ENCODE results near the gene PCNX1.

Gene PCNX1

GRCh38 chr14:70894868-70895267 is 12.4 kb upstream of the PCNX1 start:
- CTCF ChIA-PET, result interaction anchor here (1.1 to 1.3 kb wide), 3 partner anchors 10 to 23 kb away, joined by 5 to 8 read pairs (median 7); partner anchors contain the start of gene PCNX1
- Mint-ChIP-seq H3K27ac (peak overlapping the region; percentile 86), H3K36me3 (no peaks in the 10 kb centered on the region), H3K4me3 (no peak overlapping the region), H3K27me3 (peaks cover 5% of the 10 kb centered on the region), H3K9me3 (peaks cover 3% of the 10 kb centered on the region), H3K4me1 (peaks cover 66% of the 10 kb centered on the region)
- DNase-seq, result no peak

DNA sequence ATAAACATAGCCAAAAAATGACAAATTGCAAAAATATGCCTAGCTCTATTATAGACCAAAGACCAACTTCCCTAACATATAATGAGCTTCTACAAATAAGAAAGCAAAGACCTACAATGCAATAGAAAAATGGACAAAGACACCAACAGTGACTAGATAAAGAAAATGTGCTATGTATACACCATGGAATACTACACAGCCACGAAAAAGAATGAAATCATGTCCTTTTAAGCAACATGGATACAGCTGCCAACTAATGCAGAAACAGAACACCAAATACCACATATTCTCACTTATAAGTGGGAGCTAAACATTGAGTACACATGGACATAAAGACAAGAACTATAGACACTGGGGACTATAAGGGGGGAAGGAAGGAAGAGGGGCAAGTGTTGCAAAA is 10.9 kb upstream of the PCNX1 start:
- H3K4me1 Mint-ChIP-seq, result peaks cover 56% of the 10 kb centered on the region
- no peaks in the 10 kb centered on the region for H3K36me3 Mint-ChIP-seq
- no peak overlapping the region for H3K4me3 Mint-ChIP-seq
- CTCF ChIA-PET, result interaction anchor here (1.2 kb wide), 2 partner anchors 9 to 10 kb away, joined by 4 to 9 read pairs; partner anchors contain the start of gene PCNX1
- no peak overlapping the region for H3K27ac Mint-ChIP-seq
- DNase-seq, result no peak
- peaks cover 5% of the 10 kb centered on the region for H3K27me3 Mint-ChIP-seq
- H3K9me3 Mint-ChIP-seq, result peaks cover 3% of the 10 kb centered on the region

DNA sequence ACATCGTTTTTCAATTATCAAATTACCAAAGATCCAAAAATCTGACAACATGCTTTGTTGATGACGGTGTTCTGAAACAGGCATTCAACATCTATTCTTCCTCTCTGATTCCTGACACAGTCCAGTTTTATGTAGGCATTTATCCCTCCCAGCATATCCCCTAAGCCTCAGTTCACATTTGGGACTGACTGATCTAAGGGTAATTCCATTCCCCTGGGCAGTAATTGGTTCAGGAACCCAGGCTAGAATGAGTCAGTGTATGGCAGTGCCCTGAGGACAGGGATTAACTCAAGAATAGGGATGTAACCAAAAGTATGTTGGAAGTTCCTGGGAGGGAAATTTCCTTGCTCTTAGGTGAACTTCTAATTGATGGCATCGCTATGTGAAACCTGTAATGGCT is 10.3 kb upstream of the PCNX1 start:
- H3K4me3 Mint-ChIP-seq, result no peak overlapping the region
- H3K27me3 Mint-ChIP-seq, result peaks cover 5% of the 10 kb centered on the region
- peaks cover 51% of the 10 kb centered on the region for H3K4me1 Mint-ChIP-seq
- CTCF ChIA-PET, result interaction anchor here (1.2 kb wide), 2 partner anchors 9 to 10 kb away, joined by 4 to 9 read pairs; partner anchors contain the start of gene PCNX1
- no peaks in the 10 kb centered on the region for H3K36me3 Mint-ChIP-seq
- no peak overlapping the region for H3K27ac Mint-ChIP-seq
- H3K9me3 Mint-ChIP-seq, result peaks cover 3% of the 10 kb centered on the region
- no peak for DNase-seq

- Mint-ChIP-seq H3K27me3 (peaks cover 5% of the 10 kb centered on the region), H3K4me1 (peaks cover 48% of the 10 kb centered on the region), H3K4me3 (no peak overlapping the region), H3K36me3 (no peaks in the 10 kb centered on the region), H3K9me3 (peaks cover 3% of the 10 kb centered on the region), H3K27ac (no peak overlapping the region)
- CTCF ChIA-PET, result no interaction called here
- no peak for DNase-seq
These were observed 9.8 kb upstream of the PCNX1 start for GRCh38 chr14:70897464-70897863.

GRCh38 chr14:70898111-70898745 is 9.0 kb upstream of the PCNX1 start:
- peaks cover 5% of the 10 kb centered on the region for H3K27me3 Mint-ChIP-seq
- peaks cover 41% of the 10 kb centered on the region for H3K4me1 Mint-ChIP-seq
- H3K4me3 Mint-ChIP-seq, result no peak overlapping the region
- peaks cover 3% of the 10 kb centered on the region for H3K9me3 Mint-ChIP-seq
- no peak overlapping the region for H3K27ac Mint-ChIP-seq
- no peak for DNase-seq
- H3K36me3 Mint-ChIP-seq, result no peaks in the 10 kb centered on the region
- CTCF ChIA-PET, result no interaction called here

- no peak for DNase-seq
- CTCF ChIA-PET, result interaction anchor here (1.5 to 9.4 kb wide), 2 partner anchors 15 to 83 kb away, joined by 7 to 128 read pairs; no protein-coding TSS in a partner anchor
- Mint-ChIP-seq H3K4me1 (peaks cover 19% of the 10 kb centered on the region), H3K36me3 (no peaks in the 10 kb centered on the region), H3K4me3 (no peak overlapping the region), H3K9me3 (peaks cover 2% of the 10 kb centered on the region), H3K27ac (no peak overlapping the region), H3K27me3 (peaks cover 5% of the 10 kb centered on the region)
These were observed 6.0 kb upstream of the PCNX1 start for GRCh38 chr14:70901269-70901668.

DNA sequence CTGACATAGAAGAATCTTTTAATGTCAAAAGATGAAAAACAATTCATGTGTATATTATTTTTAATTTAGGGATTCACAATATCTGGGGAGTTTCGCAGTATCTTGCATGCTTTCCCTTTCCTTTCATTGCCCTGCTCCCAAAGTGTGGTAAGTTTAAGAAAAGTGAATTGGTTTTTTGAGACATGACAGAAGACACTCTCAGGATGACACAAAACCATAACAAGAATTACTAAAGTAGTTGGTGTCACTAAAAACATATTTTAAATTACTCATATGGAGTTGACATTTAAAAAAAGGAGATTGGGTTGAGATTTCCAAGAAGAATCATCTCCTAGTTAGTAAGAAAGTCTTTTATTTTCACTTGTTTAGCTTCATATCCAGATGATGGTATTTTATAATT is 5.1 kb upstream of the PCNX1 start:
- H3K4me1 Mint-ChIP-seq, result peaks cover 25% of the 10 kb centered on the region
- no peaks in the 10 kb centered on the region for H3K9me3 Mint-ChIP-seq
- no peak for DNase-seq
- peaks cover 5% of the 10 kb centered on the region for H3K27me3 Mint-ChIP-seq
- no peak overlapping the region for H3K27ac Mint-ChIP-seq
- no peak overlapping the region for H3K4me3 Mint-ChIP-seq
- CTCF ChIA-PET, result interaction anchor here (1.2 to 9.4 kb wide), 3 partner anchors 16 to 84 kb away, joined by 3 to 128 read pairs (median 7); no protein-coding TSS in a partner anchor
- no peaks in the 10 kb centered on the region for H3K36me3 Mint-ChIP-seq

GRCh38 chr14:70904373-70904772 is 2.9 kb upstream of the PCNX1 start:
- no peak for DNase-seq
- H3K27ac Mint-ChIP-seq, result no peak overlapping the region
- no peaks in the 10 kb centered on the region for H3K27me3 Mint-ChIP-seq
- H3K4me1 Mint-ChIP-seq, result peaks cover 25% of the 10 kb centered on the region
- H3K36me3 Mint-ChIP-seq, result peaks cover 3% of the 10 kb centered on the region
- H3K4me3 Mint-ChIP-seq, result no peak overlapping the region
- CTCF ChIA-PET, result interaction anchor here (0.6 to 9.4 kb wide), 8 partner anchors 12 to 86 kb away, joined by 3 to 128 read pairs (median 5); no protein-coding TSS in a partner anchor
- H3K9me3 Mint-ChIP-seq, result no peaks in the 10 kb centered on the region

GRCh38 chr14:70905301-70905700 is 2.0 kb upstream of the PCNX1 start:
- no peaks in the 10 kb centered on the region for H3K9me3 Mint-ChIP-seq
- H3K4me1 Mint-ChIP-seq, result peaks cover 32% of the 10 kb centered on the region
- peaks cover 6% of the 10 kb centered on the region for H3K36me3 Mint-ChIP-seq
- no peak overlapping the region for H3K27ac Mint-ChIP-seq
- CTCF ChIA-PET, result interaction anchor here (1.1 to 9.4 kb wide), 13 partner anchors 9 to 87 kb away, joined by 3 to 128 read pairs (median 6); no protein-coding TSS in a partner anchor
- H3K27me3 Mint-ChIP-seq, result no peaks in the 10 kb centered on the region
- H3K4me3 Mint-ChIP-seq, result no peak overlapping the region
- DNase-seq, result no peak

DNA sequence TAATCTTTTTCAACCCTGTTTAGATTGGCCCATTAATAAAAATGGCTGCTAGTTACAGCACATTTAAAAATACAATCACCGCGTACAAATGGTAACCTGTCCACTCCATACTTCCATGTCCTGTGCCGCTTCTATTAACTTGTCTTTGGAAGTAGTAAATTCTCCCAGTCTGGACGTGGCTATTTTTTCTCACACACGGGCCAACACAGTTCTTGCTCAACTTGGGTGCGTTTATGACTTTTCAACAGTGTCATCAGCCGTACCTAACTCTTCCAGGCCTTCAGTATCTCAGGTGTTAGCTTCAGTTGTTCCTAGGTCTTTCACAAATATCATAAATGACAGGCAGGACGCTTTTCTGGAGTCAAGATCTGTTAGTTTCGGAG is 475 bp upstream of the PCNX1 start:
- Mint-ChIP-seq H3K27me3 (no peaks in the 10 kb centered on the region), H3K27ac (peak overlapping the region; percentile 94), H3K9me3 (no peaks in the 10 kb centered on the region), H3K4me3 (peak overlapping the region; percentile 95), H3K36me3 (peaks cover 9% of the 10 kb centered on the region), H3K4me1 (peaks cover 42% of the 10 kb centered on the region)
- no peak for DNase-seq
- CTCF ChIA-PET, result interaction anchor here (1.0 to 9.4 kb wide), 19 partner anchors 11 to 88 kb away, joined by 3 to 128 read pairs (median 8); no protein-coding TSS in a partner anchor

GRCh38 chr14:70907996-70908934 is 1.0 kb downstream of the PCNX1 start:
- DNase-seq, result peak; percentile 70
- Mint-ChIP-seq H3K36me3 (peaks cover 14% of the 10 kb centered on the region), H3K4me1 (peaks cover 48% of the 10 kb centered on the region), H3K27me3 (no peaks in the 10 kb centered on the region), H3K27ac (peak overlapping the region; percentile 98), H3K9me3 (no peaks in the 10 kb centered on the region), H3K4me3 (peak overlapping the region; percentile 95)
- CTCF ChIA-PET, result interaction anchor here (0.9 to 9.4 kb wide), 18 partner anchors 10 to 90 kb away, joined by 3 to 128 read pairs (median 4); no protein-coding TSS in a partner anchor

DNA sequence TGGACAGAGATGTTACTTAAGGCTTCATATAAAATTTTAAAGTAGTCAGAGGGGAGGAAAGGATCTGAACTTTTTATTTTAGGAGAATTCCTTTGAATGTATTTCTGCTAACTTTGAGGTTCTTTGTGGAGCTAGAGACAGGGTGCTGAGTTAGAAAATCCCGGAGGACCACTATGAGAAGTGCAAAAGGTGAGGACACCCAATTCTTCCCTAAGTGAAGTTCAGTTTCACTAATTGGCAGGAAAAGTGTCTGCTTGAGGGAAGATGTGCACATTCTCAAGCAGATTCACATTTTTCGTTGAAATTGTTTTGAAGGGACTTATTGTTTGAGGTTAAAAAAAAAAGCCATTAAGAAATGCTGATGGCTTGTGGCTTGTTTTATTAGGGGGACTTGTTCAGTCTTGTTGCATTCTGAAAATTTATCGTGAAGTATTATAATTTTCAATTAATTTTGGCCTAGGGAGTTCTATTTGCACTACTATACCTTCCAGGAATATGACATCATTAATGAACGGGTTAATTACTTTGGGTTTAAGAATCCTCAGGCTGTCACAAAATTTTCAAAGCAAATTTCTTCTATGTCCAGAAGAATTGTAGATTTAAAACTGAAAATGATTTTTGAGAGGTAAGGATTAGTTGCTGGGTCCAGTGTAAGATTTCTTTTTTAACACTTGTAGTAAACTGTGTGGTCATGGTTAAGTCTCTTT is 1.8 kb downstream of the PCNX1 start:
- Mint-ChIP-seq H3K9me3 (no peaks in the 10 kb centered on the region), H3K27ac (peak overlapping the region; percentile 98), H3K27me3 (no peaks in the 10 kb centered on the region), H3K4me3 (peak overlapping the region; percentile 95), H3K36me3 (peaks cover 14% of the 10 kb centered on the region), H3K4me1 (peaks cover 48% of the 10 kb centered on the region)
- CTCF ChIA-PET, result interaction anchor here (1.0 to 1.7 kb wide), 6 partner anchors 9 to 66 kb away, joined by 3 to 4 read pairs (median 3); no protein-coding TSS in a partner anchor
- no peak for DNase-seq

GRCh38 chr14:70909733-70910614 is 2.7 kb downstream of the PCNX1 start:
- Mint-ChIP-seq H3K27me3 (no peaks in the 10 kb centered on the region), H3K4me3 (peak overlapping the region; percentile 95), H3K27ac (peak overlapping the region; percentile 98), H3K36me3 (peaks cover 16% of the 10 kb centered on the region), H3K4me1 (peaks cover 48% of the 10 kb centered on the region), H3K9me3 (no peaks in the 10 kb centered on the region)
- CTCF ChIA-PET, result interaction anchor here (1.7 kb wide), 1 partner anchor 10 kb away, joined by 3 read pairs; no protein-coding TSS in a partner anchor
- DNase-seq, result no peak

Data from activated naive CD4-positive, alpha-beta T cell treated with anti-CD3 and anti-CD28 coated beads, Interleukin-2, amount 10 ng/mL, durations not matched to agents 7 days and 5 days (primary cell).